GM08714 (cell line): ENCODE measurements around the gene LONP2.

ENCODE experiments used
- H3K4me3 ChIP-seq: fragments of 200-500 bp; sonication (Bioruptor generic); 2 replicates; pipeline ENCODE4 v1.5.1; 2014; ENCODE audit warnings: mild to moderate bottlenecking, low read length, inconsistent platforms
- ZNF274 ChIP-seq: IDR thresholded peaks from 2 replicates; pipeline ENCODE4 v1.6.1; 2012; ENCODE audit warnings: mild to moderate bottlenecking, low read depth, low read length

The LONP2 gene, protein sequence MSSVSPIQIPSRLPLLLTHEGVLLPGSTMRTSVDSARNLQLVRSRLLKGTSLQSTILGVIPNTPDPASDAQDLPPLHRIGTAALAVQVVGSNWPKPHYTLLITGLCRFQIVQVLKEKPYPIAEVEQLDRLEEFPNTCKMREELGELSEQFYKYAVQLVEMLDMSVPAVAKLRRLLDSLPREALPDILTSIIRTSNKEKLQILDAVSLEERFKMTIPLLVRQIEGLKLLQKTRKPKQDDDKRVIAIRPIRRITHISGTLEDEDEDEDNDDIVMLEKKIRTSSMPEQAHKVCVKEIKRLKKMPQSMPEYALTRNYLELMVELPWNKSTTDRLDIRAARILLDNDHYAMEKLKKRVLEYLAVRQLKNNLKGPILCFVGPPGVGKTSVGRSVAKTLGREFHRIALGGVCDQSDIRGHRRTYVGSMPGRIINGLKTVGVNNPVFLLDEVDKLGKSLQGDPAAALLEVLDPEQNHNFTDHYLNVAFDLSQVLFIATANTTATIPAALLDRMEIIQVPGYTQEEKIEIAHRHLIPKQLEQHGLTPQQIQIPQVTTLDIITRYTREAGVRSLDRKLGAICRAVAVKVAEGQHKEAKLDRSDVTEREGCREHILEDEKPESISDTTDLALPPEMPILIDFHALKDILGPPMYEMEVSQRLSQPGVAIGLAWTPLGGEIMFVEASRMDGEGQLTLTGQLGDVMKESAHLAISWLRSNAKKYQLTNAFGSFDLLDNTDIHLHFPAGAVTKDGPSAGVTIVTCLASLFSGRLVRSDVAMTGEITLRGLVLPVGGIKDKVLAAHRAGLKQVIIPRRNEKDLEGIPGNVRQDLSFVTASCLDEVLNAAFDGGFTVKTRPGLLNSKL

DNA sequence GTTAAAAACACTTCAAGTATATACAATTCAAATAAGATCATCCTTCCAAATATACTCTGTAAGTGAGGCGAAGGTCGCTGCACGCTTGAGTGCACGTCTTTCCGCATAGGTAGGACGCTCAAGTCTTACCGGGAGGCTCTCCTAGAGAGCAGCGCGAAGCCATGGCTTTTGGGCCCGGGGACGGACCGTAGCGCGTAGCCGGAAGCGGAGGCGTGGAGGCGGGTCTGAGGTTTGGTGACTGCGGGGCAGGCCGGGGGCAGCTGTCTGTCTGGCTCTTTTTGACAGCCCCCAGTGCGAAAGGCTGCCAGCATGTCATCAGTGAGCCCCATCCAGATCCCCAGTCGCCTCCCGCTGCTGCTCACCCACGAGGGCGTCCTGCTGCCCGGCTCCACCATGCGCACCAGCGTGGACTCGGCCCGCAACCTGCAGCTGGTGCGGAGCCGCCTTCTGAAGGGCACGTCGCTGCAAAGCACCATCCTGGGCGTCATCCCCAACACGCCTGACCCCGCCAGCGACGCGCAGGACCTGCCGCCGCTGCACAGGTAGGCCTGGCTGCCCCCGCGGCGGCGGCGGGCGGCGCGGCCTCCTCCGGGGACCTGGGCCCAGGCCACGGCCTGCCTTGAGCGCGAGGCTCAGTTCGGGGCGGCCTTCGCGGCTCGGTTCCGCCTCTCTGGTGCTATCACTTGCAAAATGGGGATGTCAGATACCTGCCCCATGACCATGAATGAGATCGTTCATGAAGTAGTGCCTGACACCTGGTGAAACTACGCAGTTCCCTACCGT is at the start of gene LONP2:
Gene LONP2, plus strand, starts transcription at position 221 of the 783 bp plus-strand sequence. Its CDS starts 89 bp downstream, at position 310.
- TF ChIP-seq ZNF274: no peak
- H3K4me3 ChIP-seq: peak within 1 kb of the TSS; percentile 96

DNA sequence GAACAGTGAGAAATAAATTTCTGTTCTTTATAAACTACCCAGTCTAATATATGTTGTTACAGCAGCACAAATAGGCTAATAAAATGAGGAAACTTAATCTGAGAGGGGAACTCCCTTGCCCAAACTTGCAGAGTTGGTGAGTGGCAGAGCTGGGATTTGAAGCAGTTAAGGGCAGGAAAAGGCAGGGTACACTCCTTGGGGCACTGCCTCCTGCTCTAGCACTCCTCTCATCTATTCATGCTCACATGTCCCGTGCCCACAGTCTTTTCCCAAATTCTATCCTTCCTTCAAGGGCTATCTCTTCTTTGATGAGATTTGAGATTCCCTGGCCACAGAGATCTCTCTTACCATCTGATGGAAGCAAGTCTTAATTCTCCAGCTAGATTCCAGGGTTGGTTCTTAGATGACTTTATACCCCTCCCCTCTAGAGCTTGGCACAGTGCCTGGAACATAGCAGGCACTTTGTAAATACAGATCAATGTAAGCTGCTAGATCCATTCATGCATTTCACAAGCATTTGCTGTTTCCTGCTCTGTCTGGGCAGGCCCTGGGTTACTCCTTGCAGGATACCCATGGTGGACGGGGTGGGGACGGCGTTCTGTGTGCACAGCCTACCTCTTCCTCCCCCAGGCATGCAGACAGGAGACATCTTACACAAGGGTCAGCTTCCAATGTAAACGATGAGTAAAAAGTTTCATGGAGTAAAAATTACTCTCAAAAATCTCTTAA is 49.1 kb upstream of the LONP2 start:
- no peak for TF ChIP-seq ZNF274
- no peak overlapping the region for H3K4me3 ChIP-seq

DNA sequence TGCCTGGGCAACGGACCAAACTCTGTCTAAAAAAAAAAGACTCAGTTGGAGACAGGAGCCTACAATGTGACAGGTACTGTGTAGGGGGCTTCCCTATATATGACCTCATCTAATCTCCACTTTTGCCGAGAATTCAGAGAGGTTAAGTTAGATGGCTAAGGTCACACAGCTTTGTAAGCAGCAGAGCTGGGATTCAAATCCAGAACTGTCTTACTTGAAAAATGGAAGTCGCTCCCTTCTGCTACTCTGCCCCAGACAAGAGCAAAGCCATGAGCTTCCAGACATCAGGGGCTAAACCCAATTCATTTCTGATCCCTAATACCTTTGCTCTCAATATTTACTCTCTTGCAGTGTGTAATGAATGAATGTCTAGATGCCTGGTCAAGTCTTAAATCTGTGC is 46.8 kb upstream of the LONP2 start:
- TF ChIP-seq ZNF274: no peak
- H3K4me3 ChIP-seq: no peak overlapping the region

DNA sequence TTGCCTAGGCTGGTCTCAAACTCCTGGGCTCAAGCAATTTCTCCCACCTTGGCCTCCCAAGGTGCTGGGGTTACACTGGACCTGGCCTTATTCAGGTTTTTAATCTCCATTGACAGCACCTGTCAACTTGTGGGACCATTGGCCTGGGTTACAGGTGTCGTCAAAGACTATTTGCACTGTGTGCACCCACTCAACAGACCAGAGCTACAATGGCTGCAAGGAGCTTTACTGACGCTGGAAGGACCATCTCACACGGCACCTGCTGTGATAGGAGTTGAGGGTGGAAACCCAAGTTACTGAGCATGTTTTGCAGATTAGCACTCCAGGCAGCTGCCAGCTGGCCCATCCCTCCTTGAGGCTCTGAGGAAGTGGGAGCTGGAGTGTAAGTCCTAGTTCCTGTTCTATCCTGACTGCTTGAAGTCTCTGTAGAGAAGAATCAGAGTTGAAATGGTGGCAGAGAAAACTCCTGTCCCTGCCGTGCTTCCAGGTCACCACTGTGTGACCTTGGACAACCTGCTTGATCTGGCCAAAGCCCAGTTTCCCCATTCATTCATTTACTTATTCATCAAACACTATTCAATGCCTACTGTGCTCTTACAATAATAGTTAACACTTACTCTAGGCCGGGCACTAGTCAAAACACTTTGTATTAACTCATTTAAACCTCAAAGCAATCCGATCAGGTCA is 42.4 kb upstream of the LONP2 start:
- no peak for TF ChIP-seq ZNF274
- no peak overlapping the region for H3K4me3 ChIP-seq

DNA sequence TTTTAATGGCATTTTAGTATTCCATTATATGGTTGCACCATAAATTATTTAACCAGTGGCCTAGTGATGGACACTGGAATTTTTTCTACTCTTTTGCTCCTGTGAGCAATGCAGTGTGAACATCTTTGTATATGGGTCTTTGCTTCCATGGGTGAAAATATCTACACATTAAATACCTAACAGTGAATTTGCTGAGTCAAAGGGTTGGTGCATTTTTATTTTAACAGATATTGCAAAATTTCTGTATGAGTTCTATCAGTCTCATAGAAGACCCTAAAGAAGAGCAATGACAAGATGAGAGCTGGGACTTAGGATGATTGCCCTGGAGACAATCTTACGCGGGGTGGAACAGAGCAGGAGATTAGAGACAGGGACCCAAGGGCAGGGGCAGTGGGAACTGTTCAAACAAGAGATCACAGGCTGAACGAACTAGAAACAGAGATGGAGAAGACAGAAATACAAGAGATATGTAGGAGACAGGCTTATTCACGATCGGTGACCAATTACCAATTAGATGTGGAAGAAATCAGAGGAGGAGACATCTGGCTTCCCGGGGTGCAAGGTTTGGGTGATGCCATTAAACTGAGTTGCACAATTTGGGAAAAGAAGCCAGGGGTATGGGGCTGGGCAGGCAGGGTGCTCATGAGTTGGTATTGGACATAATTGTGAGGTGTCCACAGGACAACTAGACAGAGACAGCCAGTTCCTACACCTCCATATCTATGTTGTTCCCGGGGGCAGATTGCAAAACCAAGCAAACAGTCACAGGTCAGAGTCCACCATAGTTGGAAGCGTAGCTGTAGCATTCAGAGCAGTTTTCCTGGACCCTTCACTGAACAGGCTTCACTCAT is 39.9 kb upstream of the LONP2 start:
- no peak for TF ChIP-seq ZNF274
- no peak overlapping the region for H3K4me3 ChIP-seq

DNA sequence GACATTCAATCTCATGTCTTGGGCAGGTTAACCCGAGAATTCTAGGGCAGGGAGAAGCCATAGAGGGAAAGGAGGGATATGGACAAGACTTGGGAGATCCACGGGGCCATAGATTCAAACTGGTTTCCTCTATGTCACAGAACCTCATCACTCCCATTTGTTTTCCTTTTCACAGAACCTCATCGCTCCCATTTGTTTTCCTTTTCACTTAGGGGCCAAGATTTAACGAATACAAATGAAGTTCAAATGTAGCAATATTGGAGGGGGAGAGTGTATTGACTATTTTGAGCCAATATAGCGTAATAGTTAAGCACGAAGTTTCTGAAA is 39.3 kb upstream of the LONP2 start:
- no peak overlapping the region for H3K4me3 ChIP-seq
- TF ChIP-seq ZNF274: no peak

DNA sequence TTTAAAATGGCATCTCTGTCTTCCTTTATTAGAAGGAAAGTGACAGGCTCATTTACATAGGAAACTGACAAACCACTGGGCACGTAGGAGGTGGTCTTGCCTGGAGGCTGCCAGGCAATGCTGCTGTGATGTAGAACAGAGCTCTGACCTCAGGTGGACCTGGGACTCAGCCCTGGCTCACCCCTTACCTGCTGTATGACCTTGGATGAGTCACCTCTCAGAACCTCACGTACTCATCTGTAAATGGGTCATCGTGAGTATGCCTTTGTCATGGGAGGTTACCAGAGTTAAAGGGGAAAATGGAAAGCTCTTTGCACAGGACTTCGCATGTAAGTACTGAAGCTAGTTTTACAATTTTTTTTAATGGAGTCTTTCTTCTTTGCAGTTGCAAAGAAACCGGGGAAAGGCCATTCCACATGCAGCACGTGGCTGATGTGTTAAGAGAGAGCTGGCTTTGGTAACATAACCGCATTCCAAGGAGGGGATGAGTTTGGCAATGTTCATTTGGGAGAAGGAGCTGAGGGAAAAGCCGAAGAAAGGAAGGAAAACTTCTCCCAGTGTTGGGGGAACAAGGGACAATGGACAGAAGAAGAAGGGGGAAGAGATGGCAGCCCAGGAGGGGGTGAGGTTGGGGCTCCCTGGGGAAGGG is 37.4 kb upstream of the LONP2 start:
- H3K4me3 ChIP-seq: no peak overlapping the region
- TF ChIP-seq ZNF274: no peak

DNA sequence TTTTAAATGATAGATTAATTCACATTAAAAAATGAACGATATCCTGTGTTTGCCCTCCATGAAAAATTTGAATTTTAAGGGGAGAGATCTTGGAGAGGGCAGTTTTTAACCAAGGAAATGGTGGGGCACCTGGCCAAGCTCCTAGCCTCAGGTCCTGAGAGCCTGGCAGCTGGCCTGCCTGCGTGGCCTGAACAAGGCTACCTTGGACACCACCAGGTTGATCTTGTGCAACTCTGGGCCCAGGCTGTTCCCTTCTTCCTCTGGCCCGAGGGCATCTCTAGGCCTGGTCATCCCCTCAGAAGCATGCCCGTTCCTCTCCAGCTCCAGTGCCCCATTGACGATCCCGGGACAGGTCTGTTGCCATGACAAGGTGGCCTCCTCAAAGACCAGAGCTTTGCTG is 33.4 kb upstream of the LONP2 start:
- TF ChIP-seq ZNF274: no peak
- H3K4me3 ChIP-seq: no peak overlapping the region

DNA sequence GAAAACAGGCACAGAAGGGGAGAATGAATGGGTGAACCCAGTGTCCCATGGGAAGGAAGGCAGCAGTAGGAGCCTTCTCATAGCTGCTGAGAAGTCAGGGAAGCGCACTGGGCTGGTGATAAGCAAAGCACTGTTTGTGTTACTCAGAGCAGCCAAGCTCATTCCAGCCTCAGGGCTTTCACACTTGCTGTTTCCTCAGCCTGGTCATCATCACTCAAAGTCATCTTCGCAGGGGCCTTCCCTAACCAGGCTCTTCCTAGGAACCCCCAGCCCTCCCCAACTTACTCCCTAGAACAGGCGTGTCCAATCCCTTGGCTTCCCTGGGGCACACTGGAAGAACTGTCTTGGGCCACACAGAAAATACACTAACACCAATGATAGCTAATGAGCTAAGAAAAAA is 32.1 kb upstream of the LONP2 start:
- TF ChIP-seq ZNF274: no peak
- no peak overlapping the region for H3K4me3 ChIP-seq

DNA sequence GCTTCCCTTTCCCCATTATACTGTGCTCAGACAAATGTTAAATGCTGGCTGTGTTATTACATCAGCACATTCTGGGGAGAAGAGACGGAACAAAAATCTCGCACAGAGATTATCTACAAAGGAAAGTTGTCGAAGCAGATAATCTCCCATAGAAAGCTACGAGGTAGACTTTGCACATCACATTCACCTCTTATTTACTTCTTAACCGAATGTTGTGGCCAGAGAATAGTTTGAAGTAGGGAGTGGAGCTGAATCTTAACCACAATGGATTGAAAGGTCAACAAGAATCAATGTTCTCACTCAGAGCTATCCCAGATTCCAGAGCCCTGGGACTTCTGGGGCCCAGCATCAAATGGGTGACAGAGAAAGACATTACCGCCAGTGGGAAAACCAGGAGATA is 28.4 kb upstream of the LONP2 start:
- TF ChIP-seq ZNF274: no peak
- no peak overlapping the region for H3K4me3 ChIP-seq

DNA sequence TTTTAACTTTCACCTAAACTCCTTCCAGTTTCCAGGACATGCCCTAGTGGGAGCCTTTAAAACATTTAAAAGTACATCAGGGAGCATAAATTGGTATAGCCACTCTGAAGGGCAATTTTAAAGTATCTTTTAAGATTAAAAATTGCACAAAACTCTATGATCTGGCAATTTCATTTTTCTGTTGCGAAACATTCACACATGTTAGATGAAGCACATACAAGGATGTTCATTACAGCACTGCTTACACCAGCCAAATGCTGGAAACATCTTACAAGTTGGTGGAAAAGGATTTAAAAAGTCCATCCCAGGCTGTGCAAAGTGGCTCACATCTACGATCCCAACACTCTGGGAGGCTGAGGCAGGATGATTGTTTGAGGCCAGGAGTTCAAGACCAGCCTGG is 26.4 kb upstream of the LONP2 start:
- no peak for TF ChIP-seq ZNF274

DNA sequence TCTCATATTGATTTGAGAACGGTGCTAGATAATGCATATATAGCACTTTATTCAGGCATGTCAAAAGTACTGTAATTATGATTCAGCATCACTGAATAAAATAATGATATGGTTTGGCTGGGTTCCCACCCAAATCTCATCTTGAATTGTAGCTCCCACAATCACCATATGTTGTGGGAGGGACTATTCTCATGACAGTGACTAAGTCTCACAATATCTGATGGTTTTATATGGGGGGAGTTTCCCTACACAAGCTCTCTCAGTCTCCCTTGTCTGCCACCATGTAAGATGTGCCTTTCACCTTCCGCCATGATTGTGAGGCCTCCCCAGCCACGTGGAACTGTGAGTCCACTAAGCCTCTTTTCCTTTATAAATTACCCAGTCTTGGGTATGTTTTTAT is 25.6 kb upstream of the LONP2 start:
- no peak overlapping the region for H3K4me3 ChIP-seq
- no peak for TF ChIP-seq ZNF274

More for the DNA sequence above, 26.4 kb upstream of the LONP2 start:
- no peak overlapping the region for H3K4me3 ChIP-seq
